Left ventricle myocardium inferior (tissue), 1 donor: ENCODE data around the gene PLEKHD1. TPM values are rescaled to one million over a fixed set of nuclear protein-coding genes. Genes with fewer than 3 reads are reported as not detected.

Experiments
- DNase-seq: peaks from one replicate; pipeline ENCODE4 v3.0.0-alpha.2; 2020
- H3K27ac ChIP-seq: fragments of 200-600 bp; replicated peaks from 2 replicates; pipeline ENCODE4 v1.8.0; 2021
- H3K27me3 ChIP-seq: fragments of 200-600 bp; 2 replicates; pipeline ENCODE4 v1.8.0; 2021; ENCODE audit warnings: low read depth
- H3K36me3 ChIP-seq: fragments of 200-600 bp; 2 replicates; pipeline ENCODE4 v1.8.0; 2021
- H3K4me1 ChIP-seq: fragments of 200-600 bp; 2 replicates; pipeline ENCODE4 v1.8.0; 2021
- H3K4me3 ChIP-seq: fragments of 200-600 bp; 2 replicates; pipeline ENCODE4 v1.8.0; 2021; ENCODE audit warnings: mild to moderate bottlenecking, moderate library complexity
- H3K9me3 ChIP-seq: fragments of 200-600 bp; replicated peaks from 2 replicates; pipeline ENCODE4 v1.8.0; 2021
- CTCF ChIP-seq: fragments of 200-600 bp; IDR thresholded peaks from 2 replicates; pipeline ENCODE4 v1.8.0; 2021; ENCODE audit warnings: antibody characterized with exemption, mild to moderate bottlenecking, borderline replicate concordance
- intact Hi-C: fragments of 100-400 bp; cut with micrococcal nuclease; formaldehyde crosslinking; loops from one replicate; pipeline ENCODE4 v1.11.0; 2022
- total RNA-seq: library from RNA; stranded (reverse); fragmentation: NEBNext Ultra II Directional; extraction: Animal tissue kit (Norgen Biotek cat#: 25700); gene quantifications from one replicate; pipeline ENCODE4 v1.2.1, GENCODE V29; 2021
- donor health status: DM: no; HTN: yes; CAD: no; lungs with severe emphysema.

PLEKHD1 gene
- total RNA-seq, 1 donor from 2014 or later, result 0.14 TPM

- Histone ChIP-seq H3K27ac (peak overlapping the region; percentile 64), H3K27me3 (peaks cover under 1% of the 10 kb centered on the region), H3K9me3 (no peaks in the 10 kb centered on the region), H3K4me3 (no peak overlapping the region), H3K36me3 (no peaks in the 10 kb centered on the region), H3K4me1 (peaks cover 15% of the 10 kb centered on the region)
- DNase-seq, result no peak
- TF ChIP-seq CTCF, result no peak
- intact Hi-C loops, result no loop called here
Observed at GRCh38 chr14:69500736-69501135, 16.2 kb downstream of the PLEKHD1 start.

GRCh38 chr14:69501423-69501838 is 16.9 kb downstream of the PLEKHD1 start:
- Histone ChIP-seq H3K4me1 (peaks cover 15% of the 10 kb centered on the region), H3K9me3 (no peaks in the 10 kb centered on the region), H3K27me3 (no peaks in the 10 kb centered on the region), H3K27ac (peak overlapping the region; percentile 64), H3K36me3 (no peaks in the 10 kb centered on the region), H3K4me3 (no peak overlapping the region)
- intact Hi-C loops, result no loop called here
- no peak for TF ChIP-seq CTCF
- DNase-seq, result peak; percentile 72

GRCh38 chr14:69504775-69505174 is 20.2 kb downstream of the PLEKHD1 start:
- intact Hi-C loops, result no loop called here
- Histone ChIP-seq H3K36me3 (no peaks in the 10 kb centered on the region), H3K4me3 (no peak overlapping the region), H3K4me1 (peaks cover 15% of the 10 kb centered on the region), H3K27me3 (no peaks in the 10 kb centered on the region), H3K9me3 (no peaks in the 10 kb centered on the region), H3K27ac (no peak overlapping the region)
- DNase-seq, result no peak
- TF ChIP-seq CTCF, result no peak

GRCh38 chr14:69505338-69506240 is 21.1 kb downstream of the PLEKHD1 start:
- Histone ChIP-seq H3K27me3 (no peaks in the 10 kb centered on the region), H3K4me3 (no peak overlapping the region), H3K36me3 (no peaks in the 10 kb centered on the region), H3K27ac (no peak overlapping the region), H3K4me1 (peaks cover 15% of the 10 kb centered on the region), H3K9me3 (no peaks in the 10 kb centered on the region)
- TF ChIP-seq CTCF, result no peak
- intact Hi-C loops, result no loop called here
- no peak for DNase-seq

GRCh38 chr14:69506241-69506595 is 21.7 kb downstream of the PLEKHD1 start:
- Histone ChIP-seq H3K27me3 (no peaks in the 10 kb centered on the region), H3K27ac (no peak overlapping the region), H3K9me3 (no peaks in the 10 kb centered on the region), H3K4me3 (no peak overlapping the region), H3K36me3 (no peaks in the 10 kb centered on the region), H3K4me1 (peaks cover 9% of the 10 kb centered on the region)
- intact Hi-C loops, result no loop called here
- TF ChIP-seq CTCF, result no peak
- no peak for DNase-seq
